DND-41 (cell line): Measurements from ENCODE around the gene SYTL4.

Experiments
- ATAC-seq: fragments of 200-7000 bp; cut with Tn5 transposase; 3 replicates; pipeline ENCODE4 v1.9.1; 2021; ENCODE audit warnings: low read depth; ENCODE audit not compliant: insufficient read depth
- DNase-seq: peaks from one replicate; pipeline ENCODE4 v3.0.0-alpha.2; 2020
- H2AFZ ChIP-seq: 2 replicates; pipeline ENCODE4 v1.6.0; 2012; ENCODE audit warnings: low read depth, low read length
- H3K27ac ChIP-seq: 2 replicates; pipeline ENCODE4 v1.5.1; 2012; ENCODE audit warnings: low read length, inconsistent platforms
- H3K27me3 ChIP-seq: fragments of 200-600 bp; sonication (generic); 2 replicates; pipeline ENCODE4 v1.6.0; 2012; ENCODE audit warnings: low read length, mild to moderate bottlenecking, inconsistent platforms; ENCODE audit not compliant: insufficient read depth, poor library complexity
- H3K36me3 ChIP-seq: 2 replicates; pipeline ENCODE4 v1.5.1; 2012; ENCODE audit warnings: low read length, inconsistent platforms; ENCODE audit not compliant: insufficient read depth
- H3K4me1 ChIP-seq: 2 replicates; pipeline ENCODE4 v1.5.1; 2012; ENCODE audit warnings: mild to moderate bottlenecking, low read length; ENCODE audit not compliant: insufficient read depth
- H3K4me2 ChIP-seq: 2 replicates; pipeline ENCODE4 v1.6.0; 2012; ENCODE audit warnings: mild to moderate bottlenecking, moderate library complexity, low read length, inconsistent platforms; ENCODE audit not compliant: insufficient read depth
- H3K4me3 ChIP-seq, 2 experiments: fragments of 200-600 bp in 1 of 2; shearing (Covaris generic) in 1 of 2; 2 replicates each; pipeline ENCODE4 v1.5.1; 2012 to 2016; ENCODE audit warnings: inconsistent platforms in 2 of 2, low read length in 2 of 2, mild to moderate bottlenecking in 2 of 2, low read depth in 1 of 2, moderate library complexity in 1 of 2
- H3K79me2 ChIP-seq: 2 replicates; pipeline ENCODE4 v1.6.0; 2012; ENCODE audit warnings: low read length, inconsistent platforms; ENCODE audit not compliant: insufficient read depth
- H3K9ac ChIP-seq: 2 replicates; pipeline ENCODE4 v1.6.0; 2012; ENCODE audit warnings: low read depth, mild to moderate bottlenecking, inconsistent platforms, low read length, moderate library complexity
- H3K9me3 ChIP-seq: 2 replicates; pipeline ENCODE4 v1.5.1; 2012; ENCODE audit warnings: low read length, moderate library complexity, mild to moderate bottlenecking, inconsistent platforms; ENCODE audit not compliant: insufficient read depth, severe bottlenecking
- H4K20me1 ChIP-seq: 2 replicates; pipeline ENCODE4 v1.6.0; 2012; ENCODE audit warnings: low read length; ENCODE audit not compliant: insufficient read depth
- CTCF ChIP-seq: IDR thresholded peaks from 2 replicates; pipeline ENCODE4 v1.5.1; 2012; ENCODE audit warnings: borderline replicate concordance, low read length, moderate library complexity, mild to moderate bottlenecking; ENCODE audit not compliant: poor library complexity, severe bottlenecking; ENCODE audit errors: extremely low read depth
- EZH2 ChIP-seq: IDR thresholded peaks from 3 replicates; pipeline ENCODE4 v1.6.1; 2012; ENCODE audit warnings: borderline replicate concordance, low read depth, mild to moderate bottlenecking, moderate library complexity, low read length, inconsistent platforms; ENCODE audit not compliant: severe bottlenecking

Gene SYTL4

GRCh38 chrX:100654261-100654660, 77.7 kb downstream of the SYTL4 start:
- Histone ChIP-seq H3K9me3 (no peaks in the 10 kb centered on the region), H3K79me2 (no peaks in the 10 kb centered on the region), H4K20me1 (no peaks in the 10 kb centered on the region), H3K4me3 (no peak overlapping the region), H3K36me3 (no peaks in the 10 kb centered on the region), H3K9ac (no peak overlapping the region), H3K4me1 (no peaks in the 10 kb centered on the region), H3K27me3 (no peaks in the 10 kb centered on the region), H3K27ac (no peak overlapping the region), H3K4me2 (no peak overlapping the region), H2AFZ (no peak overlapping the region)
- no peak for DNase-seq
- TF ChIP-seq CTCF (peak; percentile 42), EZH2 (no peak)
- ATAC-seq = no peak

GRCh38 chrX:100652266-100652665, 79.7 kb downstream of the SYTL4 start:
- H2AFZ ChIP-seq = no peak overlapping the region
- H3K9me3 ChIP-seq = no peaks in the 10 kb centered on the region
- no peak for ATAC-seq
- no peak overlapping the region for H3K4me2 ChIP-seq
- H3K27ac ChIP-seq = no peak overlapping the region
- H3K36me3 ChIP-seq = no peaks in the 10 kb centered on the region
- no peaks in the 10 kb centered on the region for H4K20me1 ChIP-seq
- TF ChIP-seq CTCF (no peak), EZH2 (no peak)
- no peak overlapping the region for H3K4me3 ChIP-seq
- no peak for DNase-seq
- H3K79me2 ChIP-seq = no peaks in the 10 kb centered on the region
- no peak overlapping the region for H3K9ac ChIP-seq
- no peaks in the 10 kb centered on the region for H3K4me1 ChIP-seq
- no peaks in the 10 kb centered on the region for H3K27me3 ChIP-seq

- Histone ChIP-seq H4K20me1 (no peaks in the 10 kb centered on the region), H3K27me3 (no peaks in the 10 kb centered on the region), H3K4me1 (no peaks in the 10 kb centered on the region), H3K9me3 (no peaks in the 10 kb centered on the region), H3K4me2 (no peak overlapping the region), H3K9ac (no peak overlapping the region), H3K4me3 (no peak overlapping the region), H3K27ac (no peak overlapping the region), H3K36me3 (no peaks in the 10 kb centered on the region), H2AFZ (no peak overlapping the region), H3K79me2 (no peaks in the 10 kb centered on the region)
- TF ChIP-seq CTCF (no peak), EZH2 (no peak)
- DNase-seq (no peak), ATAC-seq (no peak)
Measured at GRCh38 chrX:100650841-100651240, 81.1 kb downstream of the SYTL4 start.
